Esophagus squamous epithelium (tissue), 5 donors: ENCODE results near the gene STUB1. TPM values are rescaled to one million over a fixed set of nuclear protein-coding genes. Genes with fewer than 3 reads are reported as not detected.

Experiments used
- DNase-seq: peaks from one replicate; lab custom pipeline; 2025; lab: John Stamatoyannopoulos, UW
- H3K27ac ChIP-seq, 4 donors: fragments of 200-600 bp; sonication (generic); one replicate each; pipeline ENCODE4 v1.5.1; 2016 to 2019; ENCODE audit warnings: mild to moderate bottlenecking in 1 of 4
- H3K27me3 ChIP-seq, 4 donors: fragments of 200-600 bp; sonication (generic); 1 replicate in 3 of 4; 2 replicates in 1 of 4; pipeline versions ENCODE4 v1.5.1 to v1.6.0; 2017 to 2021; ENCODE audit warnings: antibody characterized with exemption in 1 of 4
- H3K36me3 ChIP-seq, 3 donors: fragments of 200-600 bp; sonication (generic); one replicate each; pipeline ENCODE4 v1.5.1; 2016 to 2019
- H3K4me1 ChIP-seq, 3 donors: fragments of 200-600 bp; sonication (generic); one replicate each; pipeline ENCODE4 v1.5.1; 2017 to 2019
- H3K4me3 ChIP-seq, 4 donors: fragments of 200-600 bp; sonication (generic); 1 replicate in 3 of 4; 2 replicates in 1 of 4; pipeline ENCODE4 v1.5.1; 2016 to 2019; ENCODE audit warnings: mild to moderate bottlenecking in 2 of 4, moderate library complexity in 1 of 4
- H3K9me3 ChIP-seq, 3 donors: fragments of 200-600 bp; sonication (generic); one replicate each; pipeline ENCODE4 v1.5.1; 2016 to 2019
- POLR2A ChIP-seq, 4 donors: fragments of 450-650 bp; IDR thresholded peaks; one replicate each; pipeline ENCODE4 v1.6.1; 2017; ENCODE audit warnings: antibody characterized with exemption in 4 of 4, mild to moderate bottlenecking in 4 of 4, moderate library complexity in 3 of 4
- WGBS, 2 donors: methylation state at CpG; one replicate each; pipeline ENCODE4 v1.1.5; 2018; 5-methylcytosine and 5-hydroxymethylcytosine counted together
- intact Hi-C: fragments of 100-400 bp; cut with DNase I; formaldehyde crosslinking; loops from one replicate; pipeline ENCODE4 v1.15.0; 2022
- total RNA-seq, 4 donors: library from RNA; depleted of rRNA; stranded (reverse); fragments of >200 nt; gene quantifications; one replicate each; pipeline ENCODE4 v1.1.0, GENCODE V29; 2016
- TF ChIP-seq, protein P1 (sequence below), 6 experiments: fragments of 450-650 bp in 4 of 6; fragments of 200-600 bp in 2 of 6; sonication (generic) in 2 of 6; IDR thresholded peaks; one replicate each; pipeline ENCODE4 v1.5.1; 2016 to 2019; ENCODE audit warnings: antibody characterized with exemption in 6 of 6, mild to moderate bottlenecking in 4 of 6, moderate library complexity in 4 of 6
- donor health status: DM: yes; HTN: yes; CAD: no.

STUB1 gene
- total RNA-seq, 4 donors from 2014 or later = 102 to 148 (median 120) TPM

GRCh38 chr16:726438-727290 is 46.5 kb downstream of the STUB1 start, which contains the start of the genes CCDC78 and HAGHL:
TSS of gene CCDC78 (minus strand) at chr16:726443. CDS start at chr16:726367, 76 bp downstream.
TSS of gene HAGHL (plus strand) at chr16:727106. CDS start at chr16:727510, 404 bp downstream.
- Histone ChIP-seq H3K4me1 (peaks cover 28 to 44% (median 33%) of the 10 kb centered on the region in 3 donors), H3K27ac (peak within 1 kb of the TSS in 3 of 4 donors; percentile 0 to 53 (median 48)), H3K4me3 (peak within 1 kb of the TSS; percentile 25 to 67 (median 48)), H3K9me3 (no peaks in the 10 kb centered on the region), H3K36me3 (peaks cover 0 to 15% (median 7%) of the 10 kb centered on the region in 3 donors), H3K27me3 (peaks cover 0 to 49% (median 1%) of the 10 kb centered on the region in 4 donors)
- no peak for DNase-seq
- WGBS, 2 donors = 0% methylated on average over 4 to 9 of the region's 88 CpGs
- TF ChIP-seq, protein P1, sequence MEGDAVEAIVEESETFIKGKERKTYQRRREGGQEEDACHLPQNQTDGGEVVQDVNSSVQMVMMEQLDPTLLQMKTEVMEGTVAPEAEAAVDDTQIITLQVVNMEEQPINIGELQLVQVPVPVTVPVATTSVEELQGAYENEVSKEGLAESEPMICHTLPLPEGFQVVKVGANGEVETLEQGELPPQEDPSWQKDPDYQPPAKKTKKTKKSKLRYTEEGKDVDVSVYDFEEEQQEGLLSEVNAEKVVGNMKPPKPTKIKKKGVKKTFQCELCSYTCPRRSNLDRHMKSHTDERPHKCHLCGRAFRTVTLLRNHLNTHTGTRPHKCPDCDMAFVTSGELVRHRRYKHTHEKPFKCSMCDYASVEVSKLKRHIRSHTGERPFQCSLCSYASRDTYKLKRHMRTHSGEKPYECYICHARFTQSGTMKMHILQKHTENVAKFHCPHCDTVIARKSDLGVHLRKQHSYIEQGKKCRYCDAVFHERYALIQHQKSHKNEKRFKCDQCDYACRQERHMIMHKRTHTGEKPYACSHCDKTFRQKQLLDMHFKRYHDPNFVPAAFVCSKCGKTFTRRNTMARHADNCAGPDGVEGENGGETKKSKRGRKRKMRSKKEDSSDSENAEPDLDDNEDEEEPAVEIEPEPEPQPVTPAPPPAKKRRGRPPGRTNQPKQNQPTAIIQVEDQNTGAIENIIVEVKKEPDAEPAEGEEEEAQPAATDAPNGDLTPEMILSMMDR (IDR thresholded peaks at IDR 0.05) = no peak
- no peak for TF ChIP-seq POLR2A (IDR thresholded peaks at IDR 0.05)
- intact Hi-C loops = no loop called here

GRCh38 chr16:727291-727977 is 47.2 kb downstream of the STUB1 start:
- Histone ChIP-seq H3K9me3 (no peaks in the 10 kb centered on the region), H3K27ac (peak overlapping the region in 3 of 4 donors; percentile 0 to 53 (median 48)), H3K27me3 (peaks cover 0 to 49% (median 1%) of the 10 kb centered on the region in 4 donors), H3K4me1 (peaks cover 23 to 37% (median 28%) of the 10 kb centered on the region in 3 donors), H3K36me3 (peaks cover 0 to 23% (median 7%) of the 10 kb centered on the region in 3 donors), H3K4me3 (peak overlapping the region; percentile 25 to 67 (median 48))
- intact Hi-C loops = no loop called here
- 0% methylated on average over 4 of the region's 61 CpGs; no CpG with 5 or more reads in 1 of the 2 donors for WGBS, 2 donors
- no peak for DNase-seq
- peak in 1 of 4 donors; percentile 36 for TF ChIP-seq POLR2A (IDR thresholded peaks at IDR 0.05)
- TF ChIP-seq, protein P1 (IDR thresholded peaks at IDR 0.05) = no peak

DNA sequence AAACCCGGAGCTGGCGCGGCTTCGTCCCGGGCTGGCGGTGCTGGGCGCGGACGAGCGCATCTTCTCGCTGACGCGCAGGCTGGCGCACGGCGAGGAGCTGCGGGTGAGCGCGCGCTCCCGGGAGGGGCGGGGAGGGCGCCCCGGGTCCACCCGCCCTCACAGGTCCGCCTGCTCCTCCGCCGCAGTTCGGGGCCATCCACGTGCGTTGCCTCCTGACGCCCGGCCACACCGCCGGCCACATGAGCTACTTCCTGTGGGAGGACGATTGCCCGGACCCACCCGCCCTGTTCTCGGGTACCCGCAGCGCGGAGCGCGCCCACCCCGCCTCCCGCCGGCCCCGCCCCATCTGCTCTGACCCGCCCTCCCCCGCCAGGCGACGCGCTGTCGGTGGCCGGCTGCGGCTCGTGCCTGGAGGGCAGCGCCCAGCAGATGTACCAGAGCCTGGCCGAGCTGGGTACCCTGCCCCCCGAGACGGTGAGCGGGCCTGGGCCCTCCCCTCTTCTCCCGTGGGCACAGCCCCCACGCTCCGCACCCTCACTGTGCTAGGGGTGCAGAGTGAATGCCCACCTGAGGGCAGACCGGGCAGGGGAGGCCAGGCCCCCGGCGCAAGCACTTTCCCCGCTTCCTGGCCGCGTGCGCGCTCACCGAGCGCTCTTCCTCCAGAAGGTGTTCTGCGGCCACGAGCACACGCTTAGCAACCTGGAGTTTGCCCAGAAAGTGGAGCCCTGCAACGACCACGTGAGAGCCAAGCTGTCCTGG is 48.1 kb downstream of the STUB1 start:
- 0% methylated on average over 1 to 6 of the region's 80 CpGs for WGBS, 2 donors
- H3K36me3 ChIP-seq = peaks cover 4 to 32% (median 11%) of the 10 kb centered on the region in 3 donors
- H3K9me3 ChIP-seq = no peaks in the 10 kb centered on the region
- peaks cover 23 to 35% (median 28%) of the 10 kb centered on the region in 3 donors for H3K4me1 ChIP-seq
- DNase-seq = no peak
- H3K27ac ChIP-seq = peak overlapping the region in 3 of 4 donors; percentile 0 to 53 (median 48)
- peak in 1 of 4 donors; percentile 5 for TF ChIP-seq POLR2A (IDR thresholded peaks at IDR 0.05)
- TF ChIP-seq, protein P1 (IDR thresholded peaks at IDR 0.05) = no peak
- intact Hi-C loops = no loop called here
- H3K4me3 ChIP-seq = peak overlapping the region; percentile 25 to 67 (median 48)
- H3K27me3 ChIP-seq = peaks cover 0 to 49% (median 1%) of the 10 kb centered on the region in 4 donors

GRCh38 chr16:728890-729744 is 48.9 kb downstream of the STUB1 start:
- no peak for DNase-seq

More at GRCh38 chr16:728890-729744, 48.9 kb downstream of the STUB1 start:
- Histone ChIP-seq H3K9me3 (no peaks in the 10 kb centered on the region), H3K27me3 (peaks cover 0 to 49% (median 1%) of the 10 kb centered on the region in 4 donors), H3K27ac (peak overlapping the region in 1 of 4 donors; percentile 5), H3K4me3 (peak overlapping the region in 2 of 4 donors; percentile 54 to 67), H3K4me1 (peaks cover 23 to 35% (median 28%) of the 10 kb centered on the region in 3 donors), H3K36me3 (peaks cover 11 to 40% (median 19%) of the 10 kb centered on the region in 3 donors)
- no peak for TF ChIP-seq POLR2A (IDR thresholded peaks at IDR 0.05)
- TF ChIP-seq, protein P1 (IDR thresholded peaks at IDR 0.05) = no peak
- 38 to 78% methylated on average over 7 to 16 of the region's 55 CpGs for WGBS, 2 donors
- intact Hi-C loops = no loop called here
